Esophagus squamous epithelium (tissue), 4 donors: ENCODE results near the gene MICAL3.

ENCODE experiments used
- CTCF ChIP-seq, 6 experiments: fragments of 450-650 bp in 4 of 6; fragments of 200-600 bp in 2 of 6; sonication (generic) in 2 of 6; IDR thresholded peaks; one replicate each; pipeline ENCODE4 v1.5.1; 2016 to 2019; ENCODE audit warnings: antibody characterized with exemption in 6 of 6, mild to moderate bottlenecking in 4 of 6, moderate library complexity in 4 of 6
- POLR2A ChIP-seq, 4 donors: fragments of 450-650 bp; IDR thresholded peaks; one replicate each; pipeline ENCODE4 v1.6.1; 2017; ENCODE audit warnings: antibody characterized with exemption in 4 of 4, mild to moderate bottlenecking in 4 of 4, moderate library complexity in 3 of 4

- TF ChIP-seq CTCF (IDR thresholded peaks at IDR 0.05) (no peak), POLR2A (IDR thresholded peaks at IDR 0.05) (no peak)
These were observed 245.9 kb downstream of the MICAL3 start for GRCh38 chr22:17778412-17778976.
